ENCODE data around the gene MYOD1.

Gene MYOD1

DNA sequence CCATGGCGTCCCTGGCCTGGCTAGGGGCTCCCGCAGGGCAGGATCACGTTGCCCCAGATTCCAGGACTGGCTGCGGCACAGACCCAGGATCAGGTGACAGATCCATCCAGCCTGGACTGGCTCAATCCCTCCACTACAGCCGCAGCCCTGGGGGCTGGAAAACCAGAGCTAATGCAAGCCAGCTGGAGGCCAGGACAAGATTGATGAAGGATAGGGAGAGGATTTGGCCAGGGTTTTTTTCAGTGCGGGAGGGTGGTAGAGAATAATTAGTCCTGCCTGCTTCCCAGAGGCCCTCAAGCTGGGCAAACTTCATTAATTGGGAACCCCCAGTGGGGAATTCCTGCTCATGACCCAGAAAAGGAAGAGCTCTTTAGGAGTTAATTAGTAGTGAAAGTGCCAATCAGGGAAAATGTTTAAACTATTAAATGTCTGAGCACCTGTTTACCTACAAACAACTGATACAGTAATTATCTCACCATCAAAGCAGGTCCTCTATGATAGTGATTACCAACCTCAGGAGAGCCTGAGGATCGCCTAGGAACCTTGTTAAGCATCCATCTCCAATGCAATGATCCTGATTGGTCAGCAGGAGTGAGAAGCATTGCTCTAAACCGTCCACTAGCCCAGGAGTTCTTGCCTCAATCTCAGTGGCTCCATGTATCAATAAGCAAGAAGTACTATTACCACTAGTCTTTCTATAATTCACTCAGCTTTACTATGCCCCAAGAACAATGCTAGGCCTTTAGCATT, 33.0 kb upstream of the MYOD1 start:
- no peak for DNase-seq (ENCODE audit: low read depth in 1 of 2, low spot score in 1 of 2)
- TF ChIP-seq POLR2AphosphoS5 (IDR thresholded peaks at IDR 0.05; ENCODE audit: low read depth) (no peak), CTCF (IDR thresholded peaks at IDR 0.05; ENCODE audit: insufficient read depth, low read length) (no peak), GABPA (IDR thresholded peaks at IDR 0.05; ENCODE audit: low read depth) (no peak), SPI1 (IDR thresholded peaks at IDR 0.05; ENCODE audit: borderline replicate concordance, low read depth) (no peak)
- TF ChIP-seq, protein P1, sequence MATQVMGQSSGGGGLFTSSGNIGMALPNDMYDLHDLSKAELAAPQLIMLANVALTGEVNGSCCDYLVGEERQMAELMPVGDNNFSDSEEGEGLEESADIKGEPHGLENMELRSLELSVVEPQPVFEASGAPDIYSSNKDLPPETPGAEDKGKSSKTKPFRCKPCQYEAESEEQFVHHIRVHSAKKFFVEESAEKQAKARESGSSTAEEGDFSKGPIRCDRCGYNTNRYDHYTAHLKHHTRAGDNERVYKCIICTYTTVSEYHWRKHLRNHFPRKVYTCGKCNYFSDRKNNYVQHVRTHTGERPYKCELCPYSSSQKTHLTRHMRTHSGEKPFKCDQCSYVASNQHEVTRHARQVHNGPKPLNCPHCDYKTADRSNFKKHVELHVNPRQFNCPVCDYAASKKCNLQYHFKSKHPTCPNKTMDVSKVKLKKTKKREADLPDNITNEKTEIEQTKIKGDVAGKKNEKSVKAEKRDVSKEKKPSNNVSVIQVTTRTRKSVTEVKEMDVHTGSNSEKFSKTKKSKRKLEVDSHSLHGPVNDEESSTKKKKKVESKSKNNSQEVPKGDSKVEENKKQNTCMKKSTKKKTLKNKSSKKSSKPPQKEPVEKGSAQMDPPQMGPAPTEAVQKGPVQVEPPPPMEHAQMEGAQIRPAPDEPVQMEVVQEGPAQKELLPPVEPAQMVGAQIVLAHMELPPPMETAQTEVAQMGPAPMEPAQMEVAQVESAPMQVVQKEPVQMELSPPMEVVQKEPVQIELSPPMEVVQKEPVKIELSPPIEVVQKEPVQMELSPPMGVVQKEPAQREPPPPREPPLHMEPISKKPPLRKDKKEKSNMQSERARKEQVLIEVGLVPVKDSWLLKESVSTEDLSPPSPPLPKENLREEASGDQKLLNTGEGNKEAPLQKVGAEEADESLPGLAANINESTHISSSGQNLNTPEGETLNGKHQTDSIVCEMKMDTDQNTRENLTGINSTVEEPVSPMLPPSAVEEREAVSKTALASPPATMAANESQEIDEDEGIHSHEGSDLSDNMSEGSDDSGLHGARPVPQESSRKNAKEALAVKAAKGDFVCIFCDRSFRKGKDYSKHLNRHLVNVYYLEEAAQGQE (IDR thresholded peaks at IDR 0.05; ENCODE audit: insufficient replicate concordance, low read depth): no peak
- peaks cover 10% of the 10 kb centered on the region for H3K27me3 ChIP-seq (ENCODE audit: insufficient read depth, poor library complexity, severe bottlenecking)
- H3K4me3 ChIP-seq (replicated peaks; ENCODE audit: insufficient read depth, low read length): no peak overlapping the region
- no peak overlapping the region for H3K27ac ChIP-seq (replicated peaks)

- no peak overlapping the region for H3K4me3 ChIP-seq (replicated peaks; ENCODE audit: insufficient read depth, low read length)
- no peak overlapping the region for H3K27ac ChIP-seq (replicated peaks)
- H3K27me3 ChIP-seq (ENCODE audit: insufficient read depth, poor library complexity, severe bottlenecking): peaks cover 13% of the 10 kb centered on the region
- TF ChIP-seq SPI1 (IDR thresholded peaks at IDR 0.05; ENCODE audit: borderline replicate concordance, low read depth) (no peak), CTCF (IDR thresholded peaks at IDR 0.05; ENCODE audit: insufficient read depth, low read length) (no peak), POLR2AphosphoS5 (IDR thresholded peaks at IDR 0.05; ENCODE audit: low read depth) (no peak), GABPA (IDR thresholded peaks at IDR 0.05; ENCODE audit: low read depth) (no peak)
- TF ChIP-seq, protein P1 (IDR thresholded peaks at IDR 0.05; ENCODE audit: insufficient replicate concordance, low read depth): no peak
- no peak for DNase-seq (ENCODE audit: low read depth in 1 of 2, low spot score in 1 of 2)
Observed at GRCh38 chr11:17687946-17688670, 31.3 kb upstream of the MYOD1 start.

DNA sequence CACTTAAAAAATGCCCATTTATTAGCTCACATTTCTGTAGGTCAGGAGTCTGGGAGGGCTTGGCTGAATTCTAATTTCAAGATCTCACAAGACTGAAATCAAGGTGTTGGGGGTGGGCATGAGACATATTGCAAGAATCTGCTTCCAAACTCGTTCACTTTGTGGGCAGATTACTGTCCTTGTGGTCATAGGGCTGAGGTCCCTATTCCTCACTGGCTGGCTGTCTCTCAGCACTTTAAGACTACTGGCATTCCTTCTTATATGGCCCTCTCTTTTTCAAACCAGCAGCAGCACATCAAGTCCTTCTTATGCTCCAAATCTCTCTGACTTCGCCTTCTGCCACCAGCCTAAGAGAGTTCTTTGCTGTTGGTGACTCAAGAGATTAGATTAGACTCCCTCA, 27.8 kb upstream of the MYOD1 start:
- peaks cover 40% of the 10 kb centered on the region for H3K27me3 ChIP-seq (ENCODE audit: insufficient read depth, poor library complexity, severe bottlenecking)
- no peak for TF ChIP-seq GABPA (IDR thresholded peaks at IDR 0.05; ENCODE audit: low read depth)
- no peak for TF ChIP-seq CTCF (IDR thresholded peaks at IDR 0.05; ENCODE audit: insufficient read depth, low read length)
- TF ChIP-seq SPI1 (IDR thresholded peaks at IDR 0.05; ENCODE audit: borderline replicate concordance, low read depth): no peak
- TF ChIP-seq, protein P1 (IDR thresholded peaks at IDR 0.05; ENCODE audit: insufficient replicate concordance, low read depth): no peak
- no peak for TF ChIP-seq POLR2AphosphoS5 (IDR thresholded peaks at IDR 0.05; ENCODE audit: low read depth)
- no peak overlapping the region for H3K4me3 ChIP-seq (replicated peaks; ENCODE audit: insufficient read depth, low read length)
- H3K27ac ChIP-seq (replicated peaks): no peak overlapping the region
- DNase-seq (ENCODE audit: low read depth in 1 of 2, low spot score in 1 of 2): no peak
